Hepatocyte (in vitro differentiated cells): ENCODE results near the gene NMB.

Experiments used
- EZH2 ChIP-seq: fragments of 200-600 bp; sonication (generic); IDR thresholded peaks from 2 replicates; pipeline ENCODE4 v1.6.1; 2016; ENCODE audit warnings: antibody characterized with exemption, mild to moderate bottlenecking, borderline replicate concordance
- TF ChIP-seq, protein P1 (sequence below): fragments of 200-600 bp; sonication (generic); IDR thresholded peaks from 2 replicates; pipeline ENCODE4 v1.5.1; 2016; ENCODE audit warnings: antibody characterized with exemption, mild to moderate bottlenecking; ENCODE audit not compliant: poor library complexity

DNA sequence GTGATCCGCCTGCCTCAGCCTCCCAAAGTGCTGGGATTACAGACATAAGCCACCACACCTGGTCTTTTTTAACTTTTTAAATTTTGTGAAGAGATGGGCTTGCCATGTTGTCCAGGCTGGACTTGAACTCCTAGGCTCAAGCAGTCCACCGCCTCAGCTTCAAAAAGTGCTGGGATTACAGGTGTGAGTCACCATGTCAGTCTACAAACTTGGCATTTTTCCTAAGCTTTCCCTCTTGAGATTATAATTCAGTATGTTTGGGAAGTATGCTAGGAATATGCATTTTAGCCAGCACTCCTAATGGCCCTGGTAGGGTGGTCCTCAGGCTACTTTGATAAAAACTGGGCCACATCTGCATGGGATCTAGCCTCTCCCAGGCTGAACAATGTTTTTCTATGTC is 8.3 kb downstream of the NMB start:
- TF ChIP-seq EZH2 = no peak
- TF ChIP-seq, protein P1, sequence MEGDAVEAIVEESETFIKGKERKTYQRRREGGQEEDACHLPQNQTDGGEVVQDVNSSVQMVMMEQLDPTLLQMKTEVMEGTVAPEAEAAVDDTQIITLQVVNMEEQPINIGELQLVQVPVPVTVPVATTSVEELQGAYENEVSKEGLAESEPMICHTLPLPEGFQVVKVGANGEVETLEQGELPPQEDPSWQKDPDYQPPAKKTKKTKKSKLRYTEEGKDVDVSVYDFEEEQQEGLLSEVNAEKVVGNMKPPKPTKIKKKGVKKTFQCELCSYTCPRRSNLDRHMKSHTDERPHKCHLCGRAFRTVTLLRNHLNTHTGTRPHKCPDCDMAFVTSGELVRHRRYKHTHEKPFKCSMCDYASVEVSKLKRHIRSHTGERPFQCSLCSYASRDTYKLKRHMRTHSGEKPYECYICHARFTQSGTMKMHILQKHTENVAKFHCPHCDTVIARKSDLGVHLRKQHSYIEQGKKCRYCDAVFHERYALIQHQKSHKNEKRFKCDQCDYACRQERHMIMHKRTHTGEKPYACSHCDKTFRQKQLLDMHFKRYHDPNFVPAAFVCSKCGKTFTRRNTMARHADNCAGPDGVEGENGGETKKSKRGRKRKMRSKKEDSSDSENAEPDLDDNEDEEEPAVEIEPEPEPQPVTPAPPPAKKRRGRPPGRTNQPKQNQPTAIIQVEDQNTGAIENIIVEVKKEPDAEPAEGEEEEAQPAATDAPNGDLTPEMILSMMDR = no peak
